Keratinocyte (primary cell): ENCODE data around the gene TOP1. TPM values are rescaled to one million over a fixed set of nuclear protein-coding genes. Genes with fewer than 3 reads are reported as not detected.

ENCODE experiments used
- DNase-seq: peaks from one replicate; pipeline ENCODE4 v3.0.0-alpha.2; 2011; ENCODE audit warnings: low read depth, missing footprints, low spot score
- FAIRE-seq: peaks from 2 replicates; lab custom pipeline; 2011; peaks lifted over from hg19 to GRCh38; lab: Jason Lieb, UNC
- H2AFZ ChIP-seq: 2 replicates; pipeline ENCODE4 v1.6.0; 2012; ENCODE audit warnings: low read length, control low read depth, inconsistent platforms; ENCODE audit not compliant: control insufficient read depth
- H3K27ac ChIP-seq: 2 replicates; pipeline ENCODE4 v1.5.1; 2011; ENCODE audit warnings: low read length; ENCODE audit not compliant: control insufficient read depth, insufficient read depth
- H3K27me3 ChIP-seq: 3 replicates; pipeline ENCODE4 v1.6.0; 2011; ENCODE audit warnings: low read length; ENCODE audit not compliant: control insufficient read depth, insufficient read depth; ENCODE audit errors: extremely low read depth
- H3K36me3 ChIP-seq, 2 experiments: 2 replicates in 1 of 2; 3 replicates in 1 of 2; pipeline ENCODE4 v1.5.1; 2011; ENCODE audit warnings: low read length in 2 of 2, mild to moderate bottlenecking in 1 of 2; ENCODE audit not compliant: control insufficient read depth in 2 of 2, insufficient read depth in 2 of 2; ENCODE audit errors: extremely low read depth in 1 of 2
- H3K4me1 ChIP-seq: 3 replicates; pipeline ENCODE4 v1.5.1; 2011; ENCODE audit warnings: low read length; ENCODE audit not compliant: control insufficient read depth, insufficient read depth; ENCODE audit errors: extremely low read depth
- H3K4me2 ChIP-seq: 3 replicates; pipeline ENCODE4 v1.6.0; 2011; ENCODE audit warnings: low read depth, low read length; ENCODE audit not compliant: control insufficient read depth, insufficient read depth; ENCODE audit errors: extremely low read depth
- H3K4me3 ChIP-seq, 3 experiments: fragments of 200-600 bp in 1 of 3; sonication (generic) in 1 of 3; 2 replicates in 2 of 3; 3 replicates in 1 of 3; pipeline ENCODE4 v1.5.1; 2011 to 2016; ENCODE audit warnings: low read length in 3 of 3, mild to moderate bottlenecking in 3 of 3, control low read depth in 2 of 3, inconsistent platforms in 1 of 3, low read depth in 1 of 3, mixed read lengths in 1 of 3, mixed run types in 1 of 3, moderate library complexity in 1 of 3; ENCODE audit not compliant: control insufficient read depth in 2 of 3, insufficient read depth in 2 of 3; ENCODE audit errors: extremely low read depth in 1 of 3
- H3K79me2 ChIP-seq: 2 replicates; pipeline ENCODE4 v1.6.0; 2012; ENCODE audit warnings: low read length; ENCODE audit not compliant: control insufficient read depth, insufficient read depth
- H3K9ac ChIP-seq: 3 replicates; pipeline ENCODE4 v1.6.0; 2011; ENCODE audit warnings: low read length; ENCODE audit not compliant: control insufficient read depth, insufficient read depth; ENCODE audit errors: extremely low read depth
- H3K9me1 ChIP-seq: 3 replicates; pipeline ENCODE4 v1.6.0; 2011; ENCODE audit warnings: low read length; ENCODE audit not compliant: control insufficient read depth, insufficient read depth; ENCODE audit errors: extremely low read depth
- H3K9me3 ChIP-seq: 2 replicates; pipeline ENCODE4 v1.5.1; 2012; ENCODE audit warnings: low read depth, low read length; ENCODE audit not compliant: control insufficient read depth
- H4K20me1 ChIP-seq: 3 replicates; pipeline ENCODE4 v1.6.0; 2011; ENCODE audit warnings: low read length; ENCODE audit not compliant: control insufficient read depth, insufficient read depth; ENCODE audit errors: extremely low read depth
- CTCF ChIP-seq, 3 experiments: IDR thresholded peaks in 1 of 3; conservative IDR thresholded peaks in 1 of 3; optimal IDR thresholded peaks in 1 of 3; 2 replicates in 2 of 3; 3 replicates in 1 of 3; pipeline versions ENCODE3 to v1.5.1; 2011; ENCODE audit warnings: low read length in 3 of 3, mild to moderate bottlenecking in 3 of 3, moderate library complexity in 2 of 3, control low read depth in 1 of 3, inconsistent platforms in 1 of 3; ENCODE audit not compliant: insufficient read depth in 2 of 3; ENCODE audit errors: extremely low read depth in 1 of 3
- EZH2 ChIP-seq: IDR thresholded peaks from one replicate; pipeline ENCODE4 v1.6.1; 2012; ENCODE audit warnings: inconsistent platforms, mild to moderate bottlenecking, low read length, moderate library complexity
- dilution Hi-C: fragments of 300-500 bp; cut with MboI; formaldehyde crosslinking; loops from one replicate; pipeline ENCODE4 v1.7.0; 2020; ENCODE audit warnings: low sequenced_read_pairs; ENCODE audit not compliant: extremely low pct_ligation_motif_present
- polyA plus RNA-seq, 5 experiments: library from polyadenylated mRNA; depleted of rRNA in 3 of 5; stranded (reverse) in 3 of 5; stranded (forward) in 1 of 5; unstranded in 1 of 5; fragments of >200 nt; gene quantifications; 1 replicate in 1 of 5; 2 replicates in 3 of 5; 3 replicates in 1 of 5; pipeline versions ENCODE4 v1.2.1 to v1.2.3, GENCODE V29; 2011 to 2012; ENCODE audit warnings: missing spikeins in 2 of 5, low read depth in 1 of 5, low replicate concordance in 1 of 5

TOP1 gene
- polyA plus RNA-seq, 1 donor (not counting 4 experiments of a cell fraction or from before 2014, with no cell fraction given), result 25.2 TPM

GRCh38 chr20:41087325-41087685 lies 58.7 kb downstream of the TOP1 start:
- H3K4me1 ChIP-seq, result peaks cover 10% of the 10 kb centered on the region
- no peak overlapping the region for H2AFZ ChIP-seq
- H3K27ac ChIP-seq, result no peak overlapping the region
- H3K4me3 ChIP-seq, result no peak overlapping the region
- no peak overlapping the region for H3K4me2 ChIP-seq
- no peaks in the 10 kb centered on the region for H3K27me3 ChIP-seq
- TF ChIP-seq CTCF (optimal IDR thresholded peaks at IDR 0.05 in 1 of 3, IDR thresholded peaks at IDR 0.05 in 1 of 3, conservative IDR thresholded peaks at IDR 0.05 in 1 of 3; ENCODE audit: extremely low read depth in 1 of 3, insufficient read depth in 2 of 3, low read length in 3 of 3) (no peak), EZH2 (no peak)
- no peaks in the 10 kb centered on the region for H3K9me3 ChIP-seq
- no peaks in the 10 kb centered on the region for H3K9me1 ChIP-seq
- no peak for DNase-seq
- peaks cover 11 to 32% of the 10 kb centered on the region in 2 experiments for H3K36me3 ChIP-seq
- no peak for FAIRE-seq
- no peaks in the 10 kb centered on the region for H4K20me1 ChIP-seq
- H3K9ac ChIP-seq, result no peak overlapping the region
- dilution Hi-C loops, result no loop called here
- peaks cover 3% of the 10 kb centered on the region for H3K79me2 ChIP-seq

GRCh38 chr20:41087777-41088176 lies 59.2 kb downstream of the TOP1 start:
- Histone ChIP-seq H3K9me3 (no peaks in the 10 kb centered on the region), H3K4me3 (no peak overlapping the region), H3K79me2 (peaks cover 3% of the 10 kb centered on the region), H4K20me1 (no peaks in the 10 kb centered on the region), H2AFZ (no peak overlapping the region), H3K9me1 (no peaks in the 10 kb centered on the region), H3K27ac (no peak overlapping the region), H3K27me3 (no peaks in the 10 kb centered on the region), H3K9ac (no peak overlapping the region), H3K4me1 (peaks cover 10% of the 10 kb centered on the region), H3K36me3 (peaks cover 11 to 32% of the 10 kb centered on the region in 2 experiments), H3K4me2 (no peak overlapping the region)
- FAIRE-seq, result no peak
- dilution Hi-C loops, result no loop called here
- TF ChIP-seq EZH2 (no peak), CTCF (optimal IDR thresholded peaks at IDR 0.05 in 1 of 3, IDR thresholded peaks at IDR 0.05 in 1 of 3, conservative IDR thresholded peaks at IDR 0.05 in 1 of 3; ENCODE audit: extremely low read depth in 1 of 3, insufficient read depth in 2 of 3, low read length in 3 of 3) (no peak)
- no peak for DNase-seq
